GM18499 (cell line): ENCODE measurements around the gene ACD.

ENCODE experiments used
- ATAC-seq: cut with Tn5 transposase; IDR thresholded peaks from one replicate; pipeline ENCODE4 v1.9.1; 2021; ENCODE audit warnings: moderate number of reproducible peaks; ENCODE audit not compliant: insufficient read depth, unreplicated experiment

ACD gene

DNA sequence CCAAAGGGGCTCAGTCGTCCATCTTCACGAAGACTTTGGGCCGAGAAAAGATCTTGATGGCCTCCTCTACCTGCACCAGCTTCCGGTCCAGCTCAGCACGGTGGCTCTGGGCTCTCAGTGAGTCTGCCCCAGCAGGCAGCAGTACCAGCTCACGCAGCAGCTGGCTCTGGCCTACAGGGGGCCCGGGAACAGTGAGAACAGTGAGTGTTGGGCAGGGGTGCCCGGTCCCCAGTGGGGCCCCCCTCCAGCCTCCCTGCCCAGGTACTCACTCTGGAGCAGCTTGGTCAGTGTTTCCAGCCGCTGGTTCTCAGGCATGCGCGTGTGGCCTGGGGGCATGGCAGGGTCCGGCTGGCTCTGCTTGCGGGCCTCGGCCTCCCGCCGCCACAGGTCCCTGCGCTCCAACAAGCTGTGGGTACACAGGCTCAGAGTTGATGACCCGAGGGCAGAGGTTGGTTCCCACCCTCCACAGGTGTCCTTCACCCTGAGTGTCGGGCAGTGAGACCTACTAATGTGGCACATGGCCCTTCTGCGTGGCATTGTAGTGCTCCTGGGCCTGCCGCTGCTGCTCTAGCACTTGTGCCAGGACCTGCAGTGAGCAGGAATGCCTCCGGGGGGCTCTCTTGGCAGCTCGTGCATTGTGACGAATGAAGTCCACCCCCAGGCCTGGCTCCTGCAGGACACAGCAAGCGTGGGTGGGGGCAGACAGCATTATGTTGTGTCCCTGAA is 3.3 kb upstream of the ACD start:
- no peak for ATAC-seq

DNA sequence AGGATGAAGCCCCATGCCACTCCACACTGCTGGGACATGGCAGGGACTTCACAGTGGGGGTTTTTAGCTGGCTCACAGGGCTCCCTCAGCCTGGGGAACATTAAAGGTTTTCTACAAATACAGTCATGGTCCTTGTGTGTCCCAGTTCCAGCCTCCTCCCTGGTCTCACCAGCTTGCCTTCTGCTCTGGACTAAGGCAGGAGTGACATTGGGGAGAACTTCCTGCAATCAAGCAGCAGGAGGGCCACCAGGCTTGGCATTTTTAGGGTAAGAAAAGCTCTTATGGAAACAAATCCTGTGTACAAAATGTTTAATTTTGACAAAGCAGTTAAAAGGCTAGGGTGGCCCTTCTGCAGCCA is 2.6 kb upstream of the ACD start:
- ATAC-seq = no peak

DNA sequence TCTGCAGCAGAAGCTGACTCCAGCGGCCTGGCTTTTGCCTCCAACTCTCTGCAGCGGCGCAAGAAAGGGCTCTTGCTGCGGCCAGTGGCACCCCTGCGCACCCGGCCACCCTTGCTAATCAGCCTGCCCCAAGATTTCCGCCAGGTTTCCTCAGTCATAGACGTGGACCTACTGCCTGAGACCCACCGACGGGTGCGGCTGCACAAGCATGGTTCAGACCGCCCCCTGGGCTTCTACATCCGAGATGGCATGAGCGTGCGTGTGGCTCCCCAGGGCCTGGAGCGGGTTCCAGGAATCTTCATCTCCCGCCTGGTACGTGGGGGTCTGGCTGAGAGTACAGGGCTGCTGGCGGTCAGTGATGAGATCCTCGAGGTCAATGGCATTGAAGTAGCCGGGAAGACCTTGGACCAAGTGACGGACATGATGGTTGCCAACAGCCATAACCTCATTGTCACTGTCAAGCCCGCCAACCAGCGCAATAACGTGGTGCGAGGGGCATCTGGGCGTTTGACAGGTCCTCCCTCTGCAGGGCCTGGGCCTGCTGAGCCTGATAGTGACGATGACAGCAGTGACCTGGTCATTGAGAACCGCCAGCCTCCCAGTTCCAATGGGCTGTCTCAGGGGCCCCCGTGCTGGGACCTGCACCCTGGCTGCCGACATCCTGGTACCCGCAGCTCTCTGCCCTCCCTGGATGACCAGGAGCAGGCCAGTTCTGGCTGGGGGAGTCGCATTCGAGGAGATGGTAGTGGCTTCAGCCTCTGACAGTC is 2.0 kb upstream of the ACD start:
- no peak for ATAC-seq

DNA sequence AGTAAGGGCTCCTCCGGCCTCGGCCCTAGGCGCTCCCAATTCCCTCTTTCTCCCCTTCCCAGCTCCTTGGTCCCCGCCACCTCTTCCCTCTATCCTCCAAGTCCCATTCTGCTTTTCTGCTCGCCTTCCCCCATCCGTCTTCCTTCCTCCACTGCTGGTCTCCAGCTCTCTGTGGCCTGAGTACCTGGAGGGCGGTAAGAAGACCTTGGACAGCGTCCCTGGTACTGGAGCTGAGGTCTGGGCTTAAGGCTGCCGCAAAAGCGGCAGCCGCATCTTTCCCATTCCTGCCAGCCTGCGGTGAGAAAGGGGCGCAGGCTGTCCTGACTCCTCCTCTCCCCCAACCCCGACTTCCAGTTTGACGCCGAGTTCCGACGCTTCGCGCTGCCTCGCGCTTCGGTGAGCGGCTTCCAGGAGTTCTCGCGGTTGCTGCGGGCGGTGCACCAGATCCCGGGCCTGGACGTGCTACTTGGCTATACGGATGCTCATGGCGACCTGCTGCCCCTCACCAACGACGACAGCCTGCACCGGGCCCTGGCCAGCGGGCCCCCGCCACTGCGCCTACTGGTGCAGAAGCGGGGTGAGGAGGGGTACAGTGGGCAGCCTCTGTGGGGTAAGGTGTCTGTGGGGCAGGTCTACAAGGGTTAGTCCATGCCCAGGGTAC is 1.2 kb upstream of the ACD start:
- no peak for ATAC-seq

DNA sequence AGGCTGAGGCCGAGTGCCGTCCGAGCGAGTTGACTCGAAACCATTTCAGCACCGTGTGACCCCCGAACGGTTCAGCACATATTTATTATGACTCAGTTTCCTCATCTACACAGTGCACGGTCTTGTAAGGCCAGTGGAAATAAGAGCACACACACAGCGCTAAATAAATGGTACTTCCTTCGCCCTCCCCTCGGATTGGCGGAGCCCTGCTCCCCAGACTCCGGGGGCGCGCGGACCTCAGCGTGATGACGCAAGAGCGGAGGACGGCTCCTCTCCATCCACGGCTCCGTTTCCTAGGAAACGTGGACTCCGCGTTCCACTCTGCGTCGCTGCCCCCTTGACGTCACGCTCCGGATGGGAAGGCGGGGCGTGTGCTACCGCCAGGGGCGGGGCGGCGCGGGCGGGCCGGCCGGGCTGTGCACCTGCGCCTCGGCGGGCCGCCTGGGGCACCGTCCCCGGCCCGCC is 536 bp upstream of the ACD start, which contains the start of gene PARD6A:
TSS of gene PARD6A (plus strand) at position 397 of the 465 bp plus-strand sequence. CDS start 79 bp downstream, outside the sequence.
- peak; percentile 42 for ATAC-seq

DNA sequence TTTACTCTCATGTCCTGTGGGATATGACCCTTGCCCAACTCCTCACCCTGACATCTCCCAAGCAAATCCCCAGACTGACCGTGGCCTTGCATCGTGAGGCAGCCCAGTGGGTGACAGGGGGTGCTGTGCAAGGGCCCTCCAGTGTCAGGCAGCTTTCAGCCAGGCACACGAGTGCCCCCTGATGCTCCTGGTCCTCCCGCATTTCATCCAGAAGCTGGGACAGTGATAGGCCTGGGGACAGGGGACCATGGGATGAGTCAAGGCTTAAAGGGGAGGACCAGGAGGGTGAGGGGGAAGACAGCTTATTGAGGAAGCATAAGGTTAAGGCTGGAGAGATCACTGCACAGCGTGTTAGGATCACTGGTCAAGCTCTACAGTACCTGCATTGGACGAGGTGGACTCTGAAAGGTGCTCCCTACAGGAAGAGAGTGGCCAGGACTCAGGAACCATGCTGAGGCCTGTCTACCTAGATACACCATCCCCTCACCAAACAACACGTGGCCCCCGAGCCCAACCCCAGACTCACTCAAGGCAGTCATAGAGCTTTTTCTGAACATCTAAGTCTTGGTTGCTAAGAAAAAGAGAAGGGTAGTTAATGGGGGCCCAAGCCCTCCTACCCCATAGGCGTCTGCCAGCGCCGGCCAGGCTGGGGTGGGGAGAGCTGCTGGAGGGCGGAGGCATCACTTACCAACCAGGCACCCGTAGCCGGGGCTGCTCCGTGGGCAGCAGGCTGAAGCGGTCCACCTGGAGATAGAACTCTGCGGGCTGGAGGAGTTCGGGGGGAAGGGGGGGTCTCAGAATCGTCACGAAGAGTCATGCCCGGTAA is 998 bp downstream of the ACD start:
- no peak for ATAC-seq

DNA sequence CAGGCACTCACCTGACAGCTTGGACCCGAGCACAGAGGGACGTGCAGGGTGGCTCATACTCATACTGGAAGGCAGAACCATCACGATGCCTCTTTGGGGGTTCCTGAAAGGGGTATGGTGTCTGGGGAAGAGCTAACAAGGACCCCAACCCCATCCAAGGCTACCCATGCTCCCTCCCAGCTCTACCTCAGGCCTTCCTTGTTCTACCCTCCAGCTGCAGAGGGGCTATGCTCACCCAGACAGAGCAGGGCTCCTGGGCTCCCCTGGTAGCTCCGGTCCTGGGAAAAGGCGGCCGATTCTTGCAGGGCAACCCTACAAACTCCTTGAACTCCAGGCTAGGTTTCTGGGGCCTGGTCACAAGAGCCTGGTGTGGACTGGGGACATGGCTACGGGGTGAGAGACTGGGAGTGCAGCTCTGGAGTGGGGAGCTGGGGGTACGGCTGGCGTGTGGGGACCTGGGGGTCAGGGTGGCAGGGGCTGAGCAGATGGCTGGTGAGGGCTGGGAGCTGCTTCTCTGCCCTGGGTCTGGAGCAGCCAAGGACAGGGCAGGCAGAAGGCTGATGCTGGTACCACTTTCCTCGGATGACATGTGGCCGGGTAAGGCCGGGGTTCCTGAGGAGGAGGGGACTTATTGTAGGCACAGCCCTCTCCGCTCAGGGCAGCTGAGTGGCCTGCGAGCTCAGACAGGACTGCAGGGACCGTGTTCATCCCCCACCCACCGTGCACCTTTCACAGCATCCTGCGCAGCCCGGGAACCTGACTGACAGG is 2.1 kb downstream of the ACD start:
- ATAC-seq = no peak

DNA sequence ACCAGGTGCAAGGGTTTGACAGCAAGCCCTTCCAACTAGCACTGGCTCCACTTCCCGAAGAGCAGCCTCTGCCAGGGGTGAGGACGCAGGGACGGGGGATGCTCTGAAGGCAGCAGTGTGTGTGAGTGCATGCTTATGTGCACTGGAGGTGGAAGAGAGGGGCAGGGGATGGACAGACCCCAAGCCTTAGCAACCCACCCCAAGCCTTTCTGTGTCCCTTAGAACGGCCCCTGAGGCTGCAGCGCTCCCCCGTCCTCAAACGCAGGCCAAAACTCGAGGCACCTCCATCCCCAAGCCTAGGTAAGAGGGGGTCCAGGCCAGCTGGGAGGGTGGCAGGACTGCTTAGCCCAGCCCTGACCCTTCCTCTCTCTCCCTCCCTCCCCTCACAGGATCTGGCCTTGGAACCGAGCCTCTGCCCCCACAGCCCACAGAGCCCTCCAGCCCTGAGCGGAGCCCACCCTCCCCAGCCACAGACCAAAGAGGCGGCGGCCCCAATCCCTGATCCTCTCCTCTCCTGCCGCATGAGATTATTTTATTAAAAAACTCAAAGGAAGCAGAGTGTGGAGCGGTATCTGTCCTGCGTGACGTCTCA is 2.9 kb downstream of the ACD start:
- ATAC-seq = no peak

DNA sequence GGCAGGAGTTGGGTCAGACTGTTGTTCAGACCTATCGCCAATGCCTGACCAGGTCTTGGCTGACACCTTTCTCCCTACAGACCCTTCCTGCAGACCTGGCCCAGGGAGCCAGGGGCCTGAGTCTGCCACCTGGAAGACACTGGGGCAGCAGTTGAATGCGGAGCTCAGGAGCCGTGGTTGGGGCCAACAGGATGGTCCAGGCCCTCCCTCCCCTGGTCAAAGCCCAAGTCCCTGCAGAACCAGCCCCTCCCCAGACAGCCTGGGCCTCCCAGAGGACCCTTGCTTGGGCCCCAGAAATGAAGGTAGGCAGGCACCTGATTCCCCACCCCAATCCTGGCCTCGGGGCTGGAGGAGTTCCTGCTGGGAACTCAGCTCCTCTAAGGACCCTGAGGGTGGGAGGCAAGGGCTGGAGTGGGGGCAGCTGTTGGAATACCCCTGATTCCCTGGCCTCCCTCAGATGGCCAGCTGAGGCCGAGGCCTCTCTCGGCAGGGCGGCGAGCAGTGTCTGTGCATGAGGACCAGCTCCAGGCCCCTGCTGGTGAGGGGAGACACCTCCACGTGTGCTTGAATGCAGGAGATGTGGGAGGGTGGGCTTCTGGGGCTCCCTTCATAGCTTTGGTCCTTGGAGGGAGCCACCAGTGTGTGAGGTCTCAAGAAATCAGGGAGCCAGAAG is 3.6 kb downstream of the ACD start:
- no peak for ATAC-seq

DNA sequence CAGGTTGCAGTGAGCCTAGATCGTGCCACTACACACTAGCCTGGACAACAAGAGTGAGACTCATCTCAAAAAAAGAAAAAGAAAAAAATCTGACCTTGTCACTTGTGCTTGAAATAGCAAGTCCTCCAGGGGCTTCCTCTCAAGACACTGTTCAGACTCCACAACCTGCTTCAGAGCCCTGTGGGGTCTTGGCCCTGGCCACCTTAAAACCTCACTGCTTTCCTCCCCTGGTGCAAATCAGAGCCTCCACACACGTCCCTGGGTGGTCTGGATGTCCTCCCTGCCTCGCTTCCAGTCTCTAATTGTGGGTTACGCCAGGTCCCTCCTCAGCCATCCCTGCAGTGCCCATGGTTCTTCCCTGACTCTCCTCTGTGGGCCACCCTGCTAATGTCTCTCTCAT is 4.7 kb downstream of the ACD start:
- ATAC-seq = no peak

DNA sequence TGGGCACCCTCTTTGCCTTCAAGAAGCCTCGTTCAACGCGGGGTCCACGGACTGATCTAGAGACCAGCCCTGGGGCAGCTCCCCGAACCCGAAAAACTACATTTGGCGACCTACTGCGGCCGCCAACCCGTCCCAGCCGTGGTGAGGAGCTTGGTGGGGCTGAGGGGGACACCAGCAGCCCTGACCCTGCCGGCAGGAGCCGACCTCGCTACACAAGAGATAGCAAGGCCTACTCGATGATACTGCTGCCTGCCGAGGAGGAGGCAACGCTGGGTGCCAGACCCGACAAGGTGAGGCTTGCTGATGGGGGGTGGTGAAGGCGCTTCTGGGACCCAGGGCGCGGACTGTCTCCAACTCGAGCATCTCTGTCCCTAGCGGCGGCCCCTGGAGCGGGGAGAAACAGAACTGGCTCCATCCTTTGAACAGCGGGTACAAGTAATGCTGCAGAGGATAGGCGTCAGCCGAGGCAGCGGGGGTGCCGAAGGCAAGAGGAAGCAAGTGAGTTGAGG is 5.6 kb downstream of the ACD start:
- no peak for ATAC-seq

DNA sequence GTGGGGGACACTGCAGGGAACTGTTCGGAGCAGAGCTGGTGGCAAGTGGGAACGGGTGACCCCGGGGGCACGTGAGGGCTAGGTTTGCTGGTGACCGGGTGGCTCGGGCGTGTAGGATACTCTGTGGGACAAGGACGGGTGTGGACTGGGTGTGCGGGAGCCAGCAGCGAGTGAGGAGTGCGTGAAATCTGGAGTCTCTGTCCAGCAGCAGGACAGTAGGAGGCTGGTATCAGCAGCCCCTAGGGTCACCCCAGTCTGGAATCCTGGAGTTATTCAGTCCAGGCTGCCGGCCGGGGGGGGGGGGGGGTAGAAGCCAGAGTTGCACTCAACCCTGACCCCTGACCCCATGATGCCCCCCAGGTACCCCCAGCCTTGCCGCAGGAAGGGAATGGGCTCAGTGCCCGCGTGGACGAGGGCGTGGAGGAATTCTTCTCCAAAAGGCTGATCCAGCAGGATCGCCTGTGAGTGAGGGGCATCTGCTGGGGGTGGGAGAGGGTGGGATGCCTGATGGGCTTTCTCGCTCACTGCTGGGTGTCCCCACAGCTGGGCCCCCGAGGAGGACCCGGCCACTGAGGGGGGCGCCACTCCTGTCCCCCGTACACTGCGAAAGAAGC is 6.2 kb downstream of the ACD start:
- no peak for ATAC-seq

DNA sequence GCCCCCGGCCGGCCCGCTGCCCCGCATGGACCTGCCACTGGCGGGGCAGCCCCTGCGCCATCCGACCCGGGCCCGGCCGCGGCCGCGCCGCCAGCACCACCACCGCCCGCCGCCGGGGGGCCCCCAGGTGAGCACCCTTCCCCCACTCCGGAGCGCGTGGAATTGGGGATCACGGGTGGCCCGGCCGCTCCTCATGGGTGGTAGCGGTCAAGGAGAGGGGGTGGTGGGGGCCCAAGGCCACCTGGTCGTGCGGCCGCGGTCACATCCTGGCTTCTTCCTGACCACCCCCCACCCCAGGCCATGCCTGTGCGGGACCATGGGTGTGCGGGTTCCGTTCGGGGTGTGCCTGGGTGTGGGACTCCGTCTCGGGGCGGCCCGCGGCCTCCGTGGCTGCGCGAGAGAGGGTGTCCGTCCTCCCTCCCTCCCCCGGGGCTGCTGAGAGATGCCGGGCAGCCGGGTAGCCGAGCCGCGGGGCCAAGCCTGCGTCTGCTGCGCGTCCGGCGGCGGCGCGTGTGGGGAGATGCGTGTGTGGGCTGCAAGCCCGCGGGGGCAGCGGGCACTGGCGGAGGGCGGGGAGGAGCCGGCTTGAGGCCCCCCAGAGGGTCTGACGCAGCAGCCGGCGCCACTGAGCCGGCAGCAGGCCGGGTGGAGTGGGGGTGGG is 6.8 kb downstream of the ACD start:
- ATAC-seq = no peak

DNA sequence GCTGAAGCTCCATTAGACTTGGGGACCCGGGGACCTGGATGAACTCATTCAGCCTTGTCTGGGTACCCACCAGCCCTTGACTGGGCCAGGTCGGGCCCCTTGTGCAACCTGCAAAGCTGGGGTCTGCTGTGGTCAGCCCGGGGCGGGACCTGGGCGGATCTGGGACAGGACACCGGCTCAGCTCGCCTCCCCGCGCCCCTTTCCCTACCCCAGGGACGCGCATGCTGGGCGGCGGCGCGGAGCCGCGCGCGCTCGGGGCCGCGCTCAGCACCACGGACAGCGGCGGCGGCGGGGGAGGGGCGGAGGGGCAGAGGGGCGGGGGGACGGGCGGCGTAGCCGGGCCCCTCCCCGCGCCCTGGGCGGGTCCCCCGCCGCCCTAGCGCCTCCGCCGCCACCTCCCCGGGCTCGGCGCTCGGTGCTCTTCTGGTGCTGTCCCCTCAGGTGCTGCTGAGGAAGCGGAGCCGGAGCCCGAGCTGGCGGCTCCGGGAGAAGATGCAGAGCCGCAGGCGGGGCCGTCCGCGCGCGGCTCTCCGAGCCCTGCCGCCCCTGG is 7.4 kb downstream of the ACD start:
- ATAC-seq = no peak

DNA sequence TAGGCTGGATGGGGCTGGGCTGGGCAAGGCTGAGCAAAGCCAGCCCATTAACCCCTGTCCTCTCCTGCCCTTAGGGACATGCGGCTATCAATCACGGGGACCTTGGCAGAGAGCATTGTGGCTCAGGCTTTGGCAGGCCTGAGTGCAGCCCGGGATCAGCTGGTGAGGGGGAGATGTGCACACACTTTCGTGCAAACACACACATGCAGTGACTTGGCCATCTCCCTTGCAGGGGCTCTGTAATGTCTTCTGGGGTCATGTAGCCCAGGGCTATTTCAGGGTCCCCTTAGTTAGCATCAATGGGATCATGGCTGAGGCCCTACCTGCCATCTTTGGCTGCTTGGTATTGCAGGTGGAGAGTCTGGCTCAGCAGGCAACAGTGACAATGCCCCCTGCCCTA is 8.2 kb downstream of the ACD start:
- ATAC-seq = no peak

DNA sequence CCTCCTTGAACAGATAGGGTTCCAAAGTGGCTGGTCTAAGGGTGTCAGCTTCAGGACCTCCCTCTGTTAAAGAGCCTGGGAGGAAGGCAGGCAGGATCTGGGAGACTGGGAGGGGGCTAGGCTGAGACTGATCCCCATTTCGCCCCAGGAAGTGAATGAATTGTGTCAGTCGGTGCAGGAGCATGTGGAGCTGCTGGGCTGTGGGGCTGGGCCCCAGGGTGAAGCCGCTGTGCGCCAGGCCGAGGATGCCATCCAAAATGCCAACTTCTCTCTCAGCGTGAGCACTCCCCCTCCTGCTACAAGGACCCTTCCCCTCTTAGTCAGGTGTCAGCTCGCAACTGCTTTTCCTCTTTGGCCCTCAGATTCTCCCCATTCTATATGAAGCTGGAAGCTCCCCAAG is 9.0 kb downstream of the ACD start:
- no peak for ATAC-seq

DNA sequence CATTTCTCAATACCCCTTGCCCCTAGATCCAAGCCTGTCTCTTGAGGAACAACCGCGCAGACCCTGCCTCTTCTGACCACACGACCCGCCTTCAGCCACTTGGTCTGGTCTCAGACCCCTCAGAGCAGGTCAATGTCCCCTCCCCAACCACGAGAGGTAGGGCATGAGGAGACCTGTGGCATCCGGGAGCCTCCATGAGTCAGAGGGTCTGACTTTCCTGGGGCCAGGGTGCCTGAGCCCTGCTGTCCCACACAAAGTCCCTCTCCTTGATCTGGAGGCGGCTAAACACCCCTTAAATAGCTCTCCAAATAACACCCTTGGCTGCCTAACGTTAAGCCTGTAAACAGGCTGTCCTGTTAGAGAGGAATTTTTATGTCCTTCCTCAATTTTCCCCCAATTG is 10.0 kb downstream of the ACD start:
- no peak for ATAC-seq
